ENCODE results near the gene CYP2F1. TPM values are rescaled to one million over a fixed set of nuclear protein-coding genes. Genes with fewer than 3 reads are reported as not detected.

The CYP2F1 gene
- total and polyA plus RNA-seq, 10 of the 15 experiments (the other 5 are each of a cell fraction or from before 2014, with no cell fraction given), result not detected

GRCh38 chr19:41172297-41173164 lies 58.3 kb downstream of the CYP2F1 start:
- Histone ChIP-seq H2AFZ (ENCODE audit: control insufficient read depth, low read depth, low read length) (no peak overlapping the region), H3K4me2 (ENCODE audit: control insufficient read depth, insufficient read depth) (no peak overlapping the region), H3K4me1 (ENCODE audit: control insufficient read depth, insufficient read depth, low read length) (no peaks in the 10 kb centered on the region), H3K79me2 (ENCODE audit: control insufficient read depth, insufficient read depth, low read length) (no peaks in the 10 kb centered on the region), H3K4me3 (no peak overlapping the region), H4K20me1 (ENCODE audit: control insufficient read depth, insufficient read depth) (no peaks in the 10 kb centered on the region), H3K27ac (ENCODE audit: control insufficient read depth, insufficient read depth) (no peak overlapping the region), H3K27me3 (replicated peaks in 1 of 2; ENCODE audit: control insufficient read depth in 2 of 2, insufficient read depth in 2 of 2, low read length in 1 of 2) (no peaks in the 10 kb centered on the region), H3K9ac (ENCODE audit: control insufficient read depth, insufficient read depth, low read length) (no peak overlapping the region), H3K36me3 (ENCODE audit: control insufficient read depth in 2 of 2, insufficient read depth in 2 of 2, low read length in 1 of 2) (no peaks in the 10 kb centered on the region), H3K9me3 (replicated peaks; ENCODE audit: control insufficient read depth, insufficient read depth, low read length) (no peaks in the 10 kb centered on the region)
- ChIA-PET RAD21 (ENCODE audit: unreplicated experiment) (no interaction called here), POLR2A (no interaction called here), CTCF (no interaction called here), SMC1A (ENCODE audit: uncharacterized antibody, unreplicated experiment) (no interaction called here)
- 3% methylated on average over 5 of the region's 6 CpGs for WGBS (ENCODE audit: insufficient coverage, insufficient replicate concordance, low lambda C conversion rate, missing lambda C conversion rate)
- no TSS peak for BruUV-seq (replicated peaks)
- intact Hi-C loops (cut with micrococcal nuclease; ENCODE audit: unreplicated experiment) (no loop called here), in situ Hi-C loops (cut with MboI) (no loop called here)
- ATAC-seq (no peak), DNase-seq (ENCODE audit: low read depth, low spot score) (no peak), FAIRE-seq (no peak)
- TF ChIP-seq FOXM1 (IDR thresholded peaks at IDR 0.05; ENCODE audit: low read depth, low read length) (no peak), PKNOX1 (IDR thresholded peaks at IDR 0.05) (no peak), NFXL1 (IDR thresholded peaks at IDR 0.05; ENCODE audit: borderline replicate concordance) (no peak), PAX5 (IDR thresholded peaks at IDR 0.05; ENCODE audit: borderline replicate concordance, low read depth, low read length) (no peak), TCF12 (IDR thresholded peaks at IDR 0.05; ENCODE audit: low read depth, low read length) (no peak)
